NCI-H2171 (cell line): ENCODE measurements around the gene GRM3.

ENCODE experiments used
- DNase-seq: peaks from one replicate; lab custom pipeline; 2025; lab: John Stamatoyannopoulos, UW

The GRM3 gene

GRCh38 chr7:86904949-86905834 lies 261.5 kb downstream of the GRM3 start:
- DNase-seq, result no peak

- no peak for DNase-seq
These were observed 265.2 kb downstream of the GRM3 start for GRCh38 chr7:86908948-86909347.

GRCh38 chr7:86911659-86912058 lies 267.9 kb downstream of the GRM3 start:
- no peak for DNase-seq

- DNase-seq, result no peak
These were observed 270.0 kb downstream of the GRM3 start for GRCh38 chr7:86913709-86914108.
